Activated CD4-positive, alpha-beta T cell treated with anti-CD3 and anti-CD28 coated beads, Interleukin-2, amount 10 ng/mL, durations not matched to agents 7 days and 5 days (primary cell): ENCODE results near the gene AHNAK. TPM values are rescaled to one million over a fixed set of nuclear protein-coding genes. Genes with fewer than 3 reads are reported as not detected.
A peak's percentile ranks its signal among the peaks of the same experiment; 100 is the strongest.

Experiments used
- CTCF ChIA-PET: fragments of 350-600 bp; sonication (Branson Sonifier 250); formaldehyde crosslinking; loops from one replicate; lab custom pipeline; 2021; ENCODE audit warnings: antibody characterized with exemption; lab: Charles Lee
- POLR2A ChIA-PET: fragments of 350-600 bp; sonication (Branson Sonifier 250); formaldehyde crosslinking; loops from one replicate; lab custom pipeline; 2021; ENCODE audit warnings: antibody characterized with exemption; lab: Charles Lee
- DNase-seq: peaks from one replicate; pipeline ENCODE4 v3.0.0-alpha.2; 2020
- H3K27ac Mint-ChIP-seq: one replicate; pipeline ENCODE4 v1.8.0; 2021; ENCODE audit warnings: mild to moderate bottlenecking, moderate library complexity, mixed read lengths
- H3K27me3 Mint-ChIP-seq: one replicate; pipeline ENCODE4 v1.8.0; 2021; ENCODE audit warnings: mixed read lengths
- H3K36me3 Mint-ChIP-seq: one replicate; pipeline ENCODE4 v1.8.0; 2021; ENCODE audit warnings: low read depth, mixed read lengths
- H3K4me1 Mint-ChIP-seq: one replicate; pipeline ENCODE4 v1.8.0; 2021; ENCODE audit warnings: mixed read lengths
- H3K4me3 Mint-ChIP-seq: one replicate; pipeline ENCODE4 v1.8.0; 2021; ENCODE audit warnings: mild to moderate bottlenecking, moderate library complexity, mixed read lengths
- H3K9me3 Mint-ChIP-seq: one replicate; pipeline ENCODE4 v1.8.0; 2021; ENCODE audit warnings: mixed read lengths
- total RNA-seq, 2 experiments: library from RNA; stranded (reverse); gene quantifications; one replicate each; pipeline ENCODE4 v1.2.3, GENCODE V29; 2021

The AHNAK gene
- total RNA-seq, 2 experiments from 2014 or later = 206 to 237 TPM

DNA sequence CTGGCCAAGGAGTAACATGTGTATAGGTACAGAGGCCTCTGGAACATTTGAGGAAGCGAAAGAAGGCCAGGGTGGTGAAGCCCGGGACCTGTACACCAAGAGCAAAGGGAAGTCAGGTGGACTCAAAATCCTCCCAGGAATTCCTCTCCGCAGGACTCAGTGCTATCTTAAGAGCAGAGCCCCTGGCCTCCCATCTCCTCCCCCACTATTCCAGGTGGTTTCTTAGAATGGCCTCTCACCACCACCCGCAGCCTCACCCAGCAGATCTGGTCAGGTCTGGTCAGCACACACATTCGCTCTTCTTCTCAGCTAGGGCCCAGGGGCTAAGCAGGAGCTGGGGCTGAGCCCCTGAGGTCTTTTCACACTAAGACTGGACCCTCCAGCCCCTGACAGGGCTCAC, 68.7 kb downstream of the AHNAK start:
- ChIA-PET POLR2A (no interaction called here), CTCF (no interaction called here)
- Mint-ChIP-seq H3K4me1 (no peaks in the 10 kb centered on the region), H3K27ac (no peak overlapping the region), H3K27me3 (no peaks in the 10 kb centered on the region), H3K36me3 (no peaks in the 10 kb centered on the region), H3K9me3 (no peaks in the 10 kb centered on the region), H3K4me3 (no peak overlapping the region)
- DNase-seq = no peak

- Mint-ChIP-seq H3K9me3 (no peaks in the 10 kb centered on the region), H3K4me1 (peaks cover 10% of the 10 kb centered on the region), H3K36me3 (no peaks in the 10 kb centered on the region), H3K4me3 (no peak overlapping the region), H3K27ac (no peak overlapping the region), H3K27me3 (no peaks in the 10 kb centered on the region)
- ChIA-PET CTCF (no interaction called here), POLR2A (no interaction called here)
- DNase-seq = no peak
These were observed 74.3 kb downstream of the AHNAK start for GRCh38 chr11:62472063-62472884.

DNA sequence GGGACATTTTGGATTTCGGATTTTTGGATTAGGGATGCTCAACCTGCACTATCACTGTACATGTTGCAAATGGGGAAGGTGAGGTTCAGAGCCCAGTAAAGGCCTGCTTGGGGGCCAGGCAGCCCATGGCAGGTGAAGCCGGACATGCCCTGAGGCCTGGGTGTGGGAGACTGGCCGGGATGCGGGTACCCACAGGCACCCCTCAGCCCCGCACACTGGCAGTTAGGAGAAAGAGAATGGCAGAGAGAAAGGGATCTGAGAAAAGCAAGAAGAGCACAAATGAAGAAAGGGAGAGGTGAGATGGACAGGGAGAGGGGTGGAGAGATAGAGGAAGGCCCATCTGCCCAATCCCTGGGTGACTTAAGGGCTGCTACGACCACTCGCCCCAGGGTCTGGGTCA, 75.0 kb downstream of the AHNAK start:
- Mint-ChIP-seq H3K27me3 (no peaks in the 10 kb centered on the region), H3K27ac (no peak overlapping the region), H3K9me3 (no peaks in the 10 kb centered on the region), H3K4me3 (no peak overlapping the region), H3K4me1 (peaks cover 10% of the 10 kb centered on the region), H3K36me3 (no peaks in the 10 kb centered on the region)
- CTCF ChIA-PET = interaction anchor here (0.5 kb wide), 1 partner anchor 265 kb away, joined by 3 read pairs; no protein-coding TSS in a partner anchor
- POLR2A ChIA-PET = no interaction called here
- no peak for DNase-seq

- ChIA-PET CTCF (interaction anchor here (0.6 to 1.8 kb wide), 2 partner anchors 44 to 1415 kb away, joined by 4 to 5 read pairs; no protein-coding TSS in a partner anchor), POLR2A (no interaction called here)
- no peak for DNase-seq
- no peaks in the 10 kb centered on the region for H3K36me3 Mint-ChIP-seq
- H3K4me3 Mint-ChIP-seq = no peak overlapping the region
- H3K4me1 Mint-ChIP-seq = peaks cover 10% of the 10 kb centered on the region
- no peaks in the 10 kb centered on the region for H3K27me3 Mint-ChIP-seq
- H3K27ac Mint-ChIP-seq = no peak overlapping the region
- H3K9me3 Mint-ChIP-seq = no peaks in the 10 kb centered on the region
These were observed 78.0 kb downstream of the AHNAK start for GRCh38 chr11:62468577-62468976.

- H3K27me3 Mint-ChIP-seq = peaks cover 2% of the 10 kb centered on the region
- ChIA-PET POLR2A (no interaction called here), CTCF (interaction anchor here (0.6 kb wide), 1 partner anchor 24 kb away, joined by 4 read pairs; no protein-coding TSS in a partner anchor)
- no peak overlapping the region for H3K4me3 Mint-ChIP-seq
- no peaks in the 10 kb centered on the region for H3K9me3 Mint-ChIP-seq
- no peaks in the 10 kb centered on the region for H3K36me3 Mint-ChIP-seq
- no peak for DNase-seq
- peaks cover 6% of the 10 kb centered on the region for H3K4me1 Mint-ChIP-seq
- H3K27ac Mint-ChIP-seq = no peak overlapping the region
These were observed 80.2 kb downstream of the AHNAK start for GRCh38 chr11:62466444-62466843.

DNA sequence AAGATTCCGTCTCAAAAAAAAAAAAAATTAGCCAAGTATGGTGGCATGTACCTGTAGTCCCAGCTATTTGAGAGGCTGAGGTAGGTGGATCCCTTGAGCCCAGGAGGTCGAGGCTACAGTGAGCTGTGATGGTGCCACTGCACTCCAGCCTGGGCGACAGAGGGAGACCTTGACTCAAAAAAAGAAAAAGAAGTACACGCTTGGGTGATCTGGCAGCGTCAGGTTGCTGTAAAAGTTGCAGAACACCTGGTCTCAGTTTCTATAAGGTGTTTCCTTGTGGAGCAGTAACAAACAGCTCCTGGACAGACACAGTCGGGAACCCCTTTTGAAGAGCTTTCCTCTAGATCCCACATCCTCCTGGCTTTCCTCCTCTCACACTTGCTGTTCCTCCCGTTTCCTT, 82.0 kb downstream of the AHNAK start:
- H3K4me1 Mint-ChIP-seq = peaks cover 4% of the 10 kb centered on the region
- no peak for DNase-seq
- H3K27me3 Mint-ChIP-seq = peaks cover 2% of the 10 kb centered on the region
- H3K36me3 Mint-ChIP-seq = no peaks in the 10 kb centered on the region
- CTCF ChIA-PET = interaction anchor here (0.7 to 1.2 kb wide), 3 partner anchors 11 to 1687 kb away, joined by 3 to 7 read pairs (median 3); no protein-coding TSS in a partner anchor
- POLR2A ChIA-PET = no interaction called here
- no peak overlapping the region for H3K27ac Mint-ChIP-seq
- H3K9me3 Mint-ChIP-seq = no peaks in the 10 kb centered on the region
- no peak overlapping the region for H3K4me3 Mint-ChIP-seq

DNA sequence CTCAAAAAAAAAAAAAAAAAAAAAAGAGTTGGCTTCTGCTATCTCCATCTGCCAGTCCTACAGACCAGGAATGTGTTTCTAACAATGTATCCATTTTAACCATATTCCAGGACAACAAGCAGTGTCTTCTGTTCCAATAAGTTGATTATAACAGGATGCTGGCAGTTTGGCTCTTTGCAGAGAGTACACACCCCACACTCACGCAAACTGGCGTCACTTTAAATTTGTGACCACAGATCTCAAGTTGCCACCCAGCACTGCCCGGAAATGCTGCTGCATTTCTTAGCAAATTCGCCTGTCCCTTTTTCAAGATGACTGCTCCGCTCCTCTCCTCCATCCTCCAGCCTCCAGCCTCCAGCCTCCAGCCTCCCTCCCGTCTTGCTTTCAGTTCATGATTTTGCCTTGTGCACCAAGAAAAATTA, 83.5 kb downstream of the AHNAK start:
- no peaks in the 10 kb centered on the region for H3K36me3 Mint-ChIP-seq
- CTCF ChIA-PET = interaction anchor here (0.7 kb wide), 1 partner anchor 48 kb away, joined by 4 read pairs; no protein-coding TSS in a partner anchor
- H3K4me1 Mint-ChIP-seq = peaks cover 3% of the 10 kb centered on the region
- H3K27ac Mint-ChIP-seq = peak overlapping the region; percentile 69
- DNase-seq = no peak
- POLR2A ChIA-PET = no interaction called here
- H3K4me3 Mint-ChIP-seq = no peak overlapping the region
- no peaks in the 10 kb centered on the region for H3K9me3 Mint-ChIP-seq
- peaks cover 2% of the 10 kb centered on the region for H3K27me3 Mint-ChIP-seq

DNA sequence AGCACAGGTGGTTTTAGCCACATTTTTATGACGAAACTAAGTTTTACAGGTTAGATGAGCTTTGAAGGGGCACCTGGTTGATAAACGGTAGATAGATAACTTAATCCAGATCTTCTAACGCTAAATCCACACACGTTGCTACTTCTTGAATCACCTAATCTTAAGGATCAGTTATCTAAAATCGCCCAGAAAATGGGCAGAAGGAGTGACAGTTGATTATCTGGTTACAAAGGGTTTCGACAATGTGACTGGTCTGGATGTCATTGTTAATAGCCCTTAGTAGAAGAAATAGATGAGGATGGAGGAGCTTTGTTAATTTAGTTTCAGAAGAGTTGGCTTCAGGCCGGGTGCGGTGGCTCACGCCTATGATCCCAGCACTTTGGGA, 84.1 kb downstream of the AHNAK start:
- H3K4me3 Mint-ChIP-seq = no peak overlapping the region
- H3K4me1 Mint-ChIP-seq = peaks cover 3% of the 10 kb centered on the region
- no peak for DNase-seq
- CTCF ChIA-PET = no interaction called here
- POLR2A ChIA-PET = no interaction called here
- H3K9me3 Mint-ChIP-seq = no peaks in the 10 kb centered on the region
- no peaks in the 10 kb centered on the region for H3K36me3 Mint-ChIP-seq
- peak overlapping the region; percentile 48 for H3K27ac Mint-ChIP-seq
- peaks cover 2% of the 10 kb centered on the region for H3K27me3 Mint-ChIP-seq

- peak overlapping the region; percentile 54 for H3K27ac Mint-ChIP-seq
These were observed 84.7 kb downstream of the AHNAK start for GRCh38 chr11:62461740-62462507.

DNA sequence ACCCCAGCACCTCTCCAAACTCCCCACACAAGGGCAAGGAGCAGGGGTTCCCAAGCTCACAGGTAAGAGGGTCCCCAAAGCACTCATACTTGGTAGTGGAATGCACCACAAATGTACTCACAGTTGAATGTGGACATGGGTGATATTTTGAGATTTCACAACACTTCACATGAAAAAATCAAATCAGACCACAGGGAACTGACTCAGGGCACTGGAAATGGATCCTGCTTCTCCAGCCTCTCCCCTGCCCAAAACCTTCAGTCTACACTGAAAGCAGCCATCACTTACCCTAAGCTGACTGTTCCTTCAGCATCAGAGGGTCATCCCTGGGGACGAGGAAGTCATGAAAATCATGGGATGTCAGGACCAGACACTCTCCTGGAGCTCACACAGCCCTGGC, 87.5 kb downstream of the AHNAK start:
- peaks cover 2% of the 10 kb centered on the region for H3K27me3 Mint-ChIP-seq
- ChIA-PET CTCF (interaction anchor here (0.7 kb wide), 1 partner anchor 83 kb away, joined by 3 read pairs; no protein-coding TSS in a partner anchor), POLR2A (no interaction called here)
- peaks cover 3% of the 10 kb centered on the region for H3K4me1 Mint-ChIP-seq
- H3K9me3 Mint-ChIP-seq = no peaks in the 10 kb centered on the region
- no peak overlapping the region for H3K4me3 Mint-ChIP-seq
- H3K27ac Mint-ChIP-seq = no peak overlapping the region
- no peak for DNase-seq
- H3K36me3 Mint-ChIP-seq = no peaks in the 10 kb centered on the region

More at GRCh38 chr11:62461740-62462507, 84.7 kb downstream of the AHNAK start:
- no peak for DNase-seq
- CTCF ChIA-PET = interaction anchor here (0.6 kb wide), 1 partner anchor 848 kb away, joined by 3 read pairs; no protein-coding TSS in a partner anchor
- H3K27me3 Mint-ChIP-seq = peaks cover 2% of the 10 kb centered on the region
- peaks cover 3% of the 10 kb centered on the region for H3K4me1 Mint-ChIP-seq
- POLR2A ChIA-PET = no interaction called here
- no peaks in the 10 kb centered on the region for H3K36me3 Mint-ChIP-seq
- no peaks in the 10 kb centered on the region for H3K9me3 Mint-ChIP-seq
- no peak overlapping the region for H3K4me3 Mint-ChIP-seq

DNA sequence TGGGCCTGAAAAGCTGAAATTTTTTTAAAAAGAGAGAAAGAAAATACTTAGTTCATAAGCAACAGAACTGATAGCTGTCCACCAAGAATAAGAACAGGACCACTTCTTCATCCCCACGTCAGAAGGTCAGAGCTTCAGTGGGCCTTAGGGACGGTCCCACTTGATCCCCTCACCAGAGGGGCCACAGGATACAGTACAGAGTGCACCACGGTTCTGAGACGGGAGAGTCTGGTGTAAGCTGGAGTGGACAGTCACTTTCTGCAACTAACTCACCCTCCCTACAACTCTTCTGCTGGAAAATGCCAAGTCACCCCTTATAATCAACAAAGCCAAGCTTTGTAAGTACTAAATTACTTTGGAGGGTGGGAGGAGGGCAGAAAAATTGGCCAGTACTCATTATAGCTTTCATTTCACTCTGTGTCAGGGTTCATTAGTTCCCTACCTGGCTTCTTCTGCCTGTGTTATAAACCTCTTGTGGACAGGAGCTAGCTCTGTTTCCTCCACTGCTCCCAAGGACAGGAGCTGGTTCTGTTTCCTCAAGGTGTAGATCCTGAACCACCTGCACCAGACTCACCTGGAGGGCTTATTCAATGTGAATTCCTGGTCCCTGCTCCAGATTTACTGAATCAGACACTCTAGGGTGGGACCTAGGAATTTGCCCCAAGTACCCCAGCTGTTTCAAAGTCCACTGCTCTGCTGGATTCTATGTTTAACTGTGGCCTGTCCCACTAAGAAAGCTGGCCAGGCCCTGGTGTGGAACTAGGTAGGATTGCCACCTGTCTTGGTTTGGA, 88.2 kb downstream of the AHNAK start:
- peaks cover 2% of the 10 kb centered on the region for H3K27me3 Mint-ChIP-seq
- no peaks in the 10 kb centered on the region for H3K9me3 Mint-ChIP-seq
- CTCF ChIA-PET = interaction anchor here (0.6 to 1.0 kb wide), 4 partner anchors 34 to 84 kb away, joined by 3 to 4 read pairs (median 3); no protein-coding TSS in a partner anchor
- H3K4me3 Mint-ChIP-seq = no peak overlapping the region
- H3K36me3 Mint-ChIP-seq = no peaks in the 10 kb centered on the region
- peaks cover 3% of the 10 kb centered on the region for H3K4me1 Mint-ChIP-seq
- DNase-seq = no peak
- POLR2A ChIA-PET = no interaction called here
- no peak overlapping the region for H3K27ac Mint-ChIP-seq

DNA sequence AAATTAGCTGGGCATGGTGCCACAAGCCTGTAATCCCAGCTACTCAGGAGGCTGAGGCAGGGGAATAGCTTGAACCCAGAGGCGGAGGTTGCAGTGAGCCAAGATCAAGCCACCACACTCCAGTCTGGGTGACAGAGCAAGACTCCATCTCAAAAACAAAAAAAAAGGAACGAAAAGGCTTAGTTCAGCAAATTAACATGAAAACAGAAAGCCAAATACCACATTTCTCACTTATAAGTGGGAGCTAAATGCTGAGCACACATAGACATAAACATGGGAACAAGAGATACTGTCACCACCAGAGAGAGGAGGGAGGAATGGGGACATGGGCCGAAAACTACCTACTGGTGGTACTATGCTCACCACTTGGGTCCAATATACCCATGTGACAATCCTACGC, 89.1 kb downstream of the AHNAK start:
- no peaks in the 10 kb centered on the region for H3K36me3 Mint-ChIP-seq
- ChIA-PET CTCF (interaction anchor here (0.7 to 1.0 kb wide), 3 partner anchors 33 to 792 kb away, joined by 3 to 4 read pairs (median 3); no protein-coding TSS in a partner anchor), POLR2A (interaction anchor here (0.6 kb wide), 2 partner anchors 13 to 31 kb away, joined by 3 to 5 read pairs; no protein-coding TSS in a partner anchor)
- no peaks in the 10 kb centered on the region for H3K4me1 Mint-ChIP-seq
- no peak overlapping the region for H3K27ac Mint-ChIP-seq
- no peak overlapping the region for H3K4me3 Mint-ChIP-seq
- H3K27me3 Mint-ChIP-seq = peaks cover 2% of the 10 kb centered on the region
- no peak for DNase-seq
- no peaks in the 10 kb centered on the region for H3K9me3 Mint-ChIP-seq
